ENCODE measurements around the gene BAIAP2L1.

Gene BAIAP2L1

DNA sequence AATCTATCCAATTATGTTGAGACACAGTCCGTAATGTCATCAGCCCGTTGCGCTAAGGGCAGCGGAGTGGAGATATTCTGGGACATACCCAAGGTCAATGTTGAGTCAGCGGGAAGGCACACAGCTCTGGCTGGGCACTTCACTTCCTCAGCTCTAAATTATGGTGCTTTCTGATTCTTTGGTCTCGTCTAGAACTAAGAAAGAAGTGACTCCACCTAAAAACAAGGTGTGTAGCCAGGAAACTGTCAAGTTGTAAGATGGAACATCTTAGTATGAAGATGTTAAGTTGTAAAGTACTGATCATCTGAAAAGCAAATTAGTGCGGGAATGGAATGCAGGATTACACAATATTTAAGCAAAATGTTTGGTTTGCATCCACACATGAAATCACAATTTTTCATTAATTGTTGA is 43.1 kb downstream of the BAIAP2L1 start:
- DNase-seq (ENCODE audit: low spot score) = peak; percentile 45

- DNase-seq (ENCODE audit: low spot score) = no peak
Measured at GRCh38 chr7:98355250-98355538, 45.7 kb downstream of the BAIAP2L1 start.

DNA sequence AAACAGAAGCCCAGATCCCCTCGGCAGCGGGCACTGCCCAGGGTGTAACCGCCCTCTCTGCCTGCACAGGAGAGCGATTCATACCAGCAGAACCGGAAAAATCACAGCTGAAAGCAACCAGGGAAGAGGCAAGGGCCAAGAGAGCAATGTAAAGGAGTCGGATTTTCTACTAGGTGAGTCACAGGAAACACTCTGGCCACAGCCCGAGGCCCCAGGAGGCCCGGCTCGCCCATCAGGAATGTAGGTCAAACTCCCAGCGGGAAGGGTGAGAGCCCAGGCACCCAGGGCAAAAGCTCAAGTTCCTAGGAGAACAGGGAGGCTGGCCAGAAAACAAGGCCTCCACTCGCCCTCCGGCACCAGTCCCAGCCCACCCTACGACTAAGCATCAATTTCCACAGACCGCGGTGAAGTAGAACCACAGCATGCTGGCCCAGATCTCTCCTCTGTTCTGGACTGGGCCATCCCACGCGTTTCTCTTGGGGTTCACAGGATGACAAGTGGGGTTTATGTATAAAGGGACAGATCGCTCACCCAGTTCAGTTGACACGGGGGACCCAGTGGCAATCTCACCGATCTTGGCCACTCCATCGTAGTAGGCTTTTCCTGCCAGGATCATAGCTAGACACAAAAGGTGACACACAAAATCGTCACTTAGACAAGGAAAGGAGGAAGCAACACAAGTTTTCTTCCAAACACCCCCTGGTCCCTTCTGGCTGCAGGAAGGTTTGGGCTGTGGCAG is 46.2 kb downstream of the BAIAP2L1 start:
- DNase-seq (ENCODE audit: low spot score) = peak; percentile 84

DNA sequence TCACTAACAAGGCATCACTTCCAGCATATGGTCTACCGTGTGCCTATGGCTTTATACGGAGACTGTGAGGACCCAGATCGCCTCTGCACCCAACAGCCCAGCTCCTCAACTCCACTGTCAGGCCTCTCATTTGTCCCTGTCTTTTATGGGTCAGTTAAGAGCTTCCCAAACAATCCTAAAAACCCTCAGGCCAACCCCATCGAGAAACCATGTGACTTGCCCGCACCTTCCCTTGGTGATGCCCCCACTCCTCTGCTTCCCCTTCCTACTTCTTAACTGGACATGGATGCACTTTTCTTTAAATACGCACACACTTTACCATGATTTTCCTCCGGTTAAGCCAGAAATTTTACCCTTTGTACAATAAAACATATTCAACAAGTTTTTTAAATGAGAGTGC is 46.8 kb downstream of the BAIAP2L1 start:
- DNase-seq (ENCODE audit: low spot score) = no peak

DNA sequence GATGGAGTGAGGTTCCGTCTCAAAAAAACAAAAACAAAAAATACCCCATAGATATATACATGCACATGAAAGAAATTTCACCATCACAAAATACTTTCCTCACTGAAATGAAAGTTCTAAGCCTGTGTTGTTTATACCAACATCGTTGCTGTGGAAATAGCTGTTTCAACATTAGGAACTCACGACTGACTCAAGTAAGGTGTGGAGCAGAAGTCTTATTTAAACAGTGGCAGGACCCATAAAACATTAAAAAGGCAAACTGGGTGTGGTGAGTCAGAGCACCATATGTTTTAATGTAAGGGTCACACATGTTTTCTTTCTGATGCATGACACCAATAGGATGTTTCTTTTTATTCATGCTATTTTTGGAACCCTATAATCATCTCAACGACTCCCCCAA is 48.3 kb downstream of the BAIAP2L1 start:
- peak; percentile 65 for DNase-seq (ENCODE audit: low spot score)

GRCh38 chr7:98351136-98351535 is 49.8 kb downstream of the BAIAP2L1 start:
- no peak for DNase-seq (ENCODE audit: low spot score)

DNA sequence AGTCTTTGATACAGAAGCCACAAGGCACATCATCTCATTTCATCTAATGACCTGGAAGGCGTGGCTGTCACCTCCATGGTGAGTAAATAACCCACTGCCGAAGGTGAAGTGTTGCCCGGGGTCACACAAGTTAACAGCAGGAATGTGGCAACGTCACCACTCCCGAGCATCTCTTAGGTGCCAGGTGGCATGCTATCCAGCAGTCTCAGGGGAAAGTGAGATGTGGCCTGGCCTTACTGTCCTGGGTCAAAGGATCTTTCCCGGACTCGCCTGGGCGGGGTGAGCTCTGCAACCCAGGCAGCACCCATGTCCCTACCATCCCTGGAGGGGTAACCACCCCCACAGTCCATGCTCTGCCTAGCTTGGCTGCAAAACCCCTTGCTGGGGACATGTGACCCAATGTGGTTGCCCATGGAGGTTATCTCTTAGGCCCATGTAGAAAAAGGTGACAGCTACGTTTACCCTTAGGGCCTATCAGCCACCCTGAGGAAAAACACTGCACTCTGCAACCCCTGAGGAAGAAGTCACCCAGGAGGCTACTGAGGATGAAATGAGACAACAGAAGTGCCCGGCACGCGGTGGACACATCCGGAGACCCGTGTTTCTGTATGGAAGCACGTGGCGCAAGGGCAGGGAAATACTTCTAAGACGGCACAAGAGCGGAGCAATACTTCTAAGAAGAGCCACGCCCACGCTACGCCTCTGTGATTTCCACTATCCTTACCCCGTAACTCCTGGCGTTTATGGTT is 52.0 kb downstream of the BAIAP2L1 start:
- DNase-seq (ENCODE audit: low spot score) = no peak

DNA sequence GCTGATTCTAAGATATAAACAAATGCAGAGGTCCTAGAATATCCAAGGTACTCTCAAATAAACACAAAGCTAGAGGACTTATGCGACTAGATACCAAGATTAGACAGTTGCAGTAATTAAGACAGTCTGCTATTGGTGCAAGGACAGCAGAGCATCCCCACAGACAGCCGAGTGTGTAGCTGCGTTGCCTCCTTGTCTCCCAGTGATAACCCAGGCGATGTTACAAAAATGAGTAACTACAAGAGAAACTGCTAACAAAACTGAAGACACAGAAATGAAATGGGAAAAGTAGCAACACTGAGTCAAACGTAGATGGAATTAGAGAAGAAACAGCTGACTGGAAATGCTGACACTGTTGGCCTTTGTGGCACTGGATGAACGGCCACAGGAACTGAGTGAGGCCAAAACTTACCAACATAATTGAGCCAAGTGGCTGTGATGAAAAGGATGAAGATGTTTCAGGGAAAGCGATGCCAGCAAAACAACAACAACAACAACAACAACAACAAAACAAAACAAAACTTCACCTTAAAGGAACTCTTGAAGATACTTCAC is 54.3 kb downstream of the BAIAP2L1 start:
- no peak for DNase-seq (ENCODE audit: low spot score)

- peak; percentile 54 for DNase-seq (ENCODE audit: low spot score)
Measured at GRCh38 chr7:98341106-98341505, 59.8 kb downstream of the BAIAP2L1 start.

- DNase-seq (ENCODE audit: low spot score) = no peak
Measured at GRCh38 chr7:98339043-98339442, 61.8 kb downstream of the BAIAP2L1 start.

- DNase-seq (ENCODE audit: low spot score) = no peak
Measured at GRCh38 chr7:98338441-98338840, 62.4 kb downstream of the BAIAP2L1 start.

GRCh38 chr7:98335411-98335977 is 65.4 kb downstream of the BAIAP2L1 start:
- no peak for DNase-seq (ENCODE audit: low spot score)

DNA sequence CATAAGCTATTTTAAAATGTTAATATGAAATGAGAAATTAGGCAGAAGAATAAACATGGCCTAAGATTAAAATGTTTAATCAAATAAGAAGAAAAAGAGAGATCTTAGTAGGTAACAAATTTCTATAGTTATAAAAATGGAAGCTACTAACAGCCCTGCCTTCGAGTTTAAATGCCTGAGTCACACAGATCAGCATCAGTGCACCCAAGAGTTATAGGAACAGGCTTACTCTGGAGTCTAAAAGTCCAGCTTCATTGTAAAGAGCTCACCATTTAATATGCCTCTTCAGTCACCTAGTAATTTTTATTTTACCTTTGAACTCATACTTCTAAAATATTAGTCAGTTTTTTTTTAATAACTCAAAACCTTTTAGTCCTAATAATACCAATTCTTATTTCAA is 66.8 kb downstream of the BAIAP2L1 start:
- no peak for DNase-seq (ENCODE audit: low spot score)

DNA sequence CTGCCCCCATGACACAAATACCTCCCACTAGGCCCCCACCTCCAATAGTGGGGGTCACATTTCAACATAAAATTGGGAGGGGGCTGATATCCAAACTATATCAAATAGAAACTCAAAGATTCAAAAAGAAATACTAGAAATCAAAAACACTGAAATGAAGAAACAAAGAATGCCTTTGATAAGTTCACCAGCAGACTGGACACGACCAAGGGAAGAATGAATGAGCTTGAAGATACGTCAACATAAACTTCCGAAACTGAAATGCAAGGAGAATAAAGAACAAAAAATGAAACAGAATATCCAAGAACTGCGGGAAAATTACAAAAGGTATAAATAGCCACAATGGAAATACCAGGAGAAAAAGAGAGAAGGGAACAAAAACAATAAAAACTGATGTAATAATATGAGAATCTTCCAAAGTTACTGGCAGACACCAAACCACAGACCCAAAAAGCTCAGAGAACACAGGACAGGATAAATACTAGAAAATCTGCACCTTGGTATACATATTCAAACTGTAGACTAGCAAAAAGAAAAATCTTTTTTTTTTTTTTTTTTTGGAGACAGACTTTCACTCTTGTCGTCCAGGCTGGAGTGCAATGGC is 69.9 kb downstream of the BAIAP2L1 start:
- DNase-seq (ENCODE audit: low spot score) = no peak

DNA sequence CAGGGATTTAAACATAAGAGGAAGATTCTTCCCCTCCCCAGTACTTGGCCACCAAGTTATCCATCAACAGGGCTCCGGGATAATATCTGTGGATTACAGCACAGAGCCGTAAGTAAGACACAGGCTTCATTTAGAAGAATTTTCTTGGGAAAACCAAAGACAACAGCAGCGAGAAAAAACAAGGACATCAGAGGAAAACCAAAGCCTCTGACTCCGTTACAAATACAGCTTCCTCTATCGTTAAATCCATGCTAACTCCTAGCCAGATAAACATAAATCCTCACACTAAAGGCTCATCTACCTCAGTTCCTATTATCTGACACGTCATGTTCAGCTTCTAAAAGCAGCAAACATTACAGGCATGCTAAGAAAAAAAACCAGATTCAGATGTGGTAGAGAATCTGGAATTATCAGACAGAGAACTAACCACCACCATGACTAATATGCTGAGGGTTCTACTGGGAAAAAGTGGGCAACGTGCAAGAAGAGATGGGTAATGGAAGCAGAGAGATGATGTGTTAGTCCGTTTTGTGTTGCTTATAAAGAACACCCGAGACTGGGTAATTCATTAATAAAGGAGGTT is 71.0 kb downstream of the BAIAP2L1 start:
- no peak for DNase-seq (ENCODE audit: low spot score)

- no peak for DNase-seq (ENCODE audit: low spot score)
Measured at GRCh38 chr7:98329100-98329790, 71.6 kb downstream of the BAIAP2L1 start.

GRCh38 chr7:98324782-98325181 is 76.1 kb downstream of the BAIAP2L1 start:
- no peak for DNase-seq (ENCODE audit: low spot score)

DNA sequence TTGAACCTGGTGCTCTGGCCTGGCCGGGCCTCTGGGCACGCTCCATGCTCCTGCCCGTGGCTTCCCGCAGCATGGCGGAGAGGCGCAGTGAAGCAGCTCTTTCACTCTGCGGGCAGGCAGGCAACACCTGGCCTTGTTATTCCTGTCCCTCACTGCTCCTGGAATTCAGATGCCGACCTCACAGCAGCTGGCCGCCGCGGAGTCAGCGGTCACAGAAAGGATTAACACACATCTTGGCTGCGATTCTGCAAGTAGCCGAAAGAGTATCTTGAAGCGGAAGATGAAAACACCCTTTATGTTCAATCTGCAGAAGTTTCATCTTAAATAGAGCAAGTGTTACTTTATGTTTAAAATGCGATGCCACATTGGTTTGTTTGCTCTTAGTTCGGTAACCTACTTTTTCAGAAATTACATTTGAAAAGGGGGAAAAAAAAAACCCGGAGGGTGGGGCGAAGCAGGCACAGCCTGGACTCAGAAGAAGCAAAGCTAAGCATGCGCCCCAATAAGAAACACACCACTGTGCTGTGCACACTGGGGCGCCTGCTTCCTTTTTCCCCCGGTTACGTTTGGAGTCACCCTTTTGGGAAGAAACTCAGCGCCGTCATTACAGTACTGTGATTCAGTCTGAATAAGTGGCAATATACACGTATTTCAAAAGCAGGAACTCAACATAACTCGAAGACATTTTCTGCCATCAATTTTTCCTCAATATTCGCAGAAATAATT is 77.1 kb downstream of the BAIAP2L1 start:
- peak; percentile 39 for DNase-seq (ENCODE audit: low spot score)

DNA sequence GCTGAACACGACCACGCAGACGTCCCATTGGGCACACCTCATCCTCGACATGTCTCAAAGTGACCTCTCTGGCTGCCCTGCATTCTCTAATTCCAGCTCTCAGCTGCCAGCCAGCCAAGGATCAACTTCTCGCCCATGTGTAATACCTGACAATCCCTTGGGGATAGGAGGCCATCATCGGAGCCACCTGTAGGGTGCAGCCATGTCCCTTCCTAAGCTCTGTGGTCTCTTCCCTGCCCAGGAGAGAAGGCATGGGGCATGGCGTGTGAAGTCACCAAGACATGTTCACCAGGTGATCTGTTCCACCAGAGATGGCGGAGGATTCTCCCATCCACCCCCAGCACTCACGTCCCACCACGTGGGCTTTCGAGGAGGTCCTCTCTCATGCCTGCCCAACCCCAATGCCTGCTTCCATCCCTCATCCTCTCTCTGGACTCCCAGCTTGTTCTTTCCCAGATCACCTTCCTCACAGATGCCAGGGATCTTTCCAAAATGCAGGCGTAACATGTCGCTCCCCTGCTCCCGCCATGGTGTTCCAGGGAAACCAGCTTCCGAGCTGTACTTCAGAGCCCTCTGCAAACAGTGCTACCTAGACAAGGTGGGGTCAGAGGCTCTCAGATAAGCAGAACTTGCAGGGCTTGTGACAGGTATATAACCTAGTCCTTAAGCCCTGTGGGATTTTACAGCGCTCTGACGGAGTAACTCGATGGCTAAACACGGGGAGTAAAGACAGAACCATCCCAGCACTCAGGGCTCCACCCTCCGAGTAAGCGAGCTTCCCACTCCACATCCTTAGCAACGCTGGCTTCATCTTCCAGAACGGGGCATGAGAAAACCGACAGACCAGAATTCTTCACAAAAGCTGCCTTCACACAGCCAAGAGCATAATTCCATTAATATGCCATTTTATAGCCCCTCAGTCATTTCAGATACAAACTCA is 78.3 kb downstream of the BAIAP2L1 start:
- DNase-seq (ENCODE audit: low spot score) = peak; percentile 45

- DNase-seq (ENCODE audit: low spot score) = no peak
Measured at GRCh38 chr7:98321301-98321700, 79.6 kb downstream of the BAIAP2L1 start.

All from GM03348 (cell line).